Common myeloid progenitor, CD34-positive (primary cell): ENCODE data around the gene MCM10. TPM values are rescaled to one million over a fixed set of nuclear protein-coding genes. Genes with fewer than 3 reads are reported as not detected.

Source experiments
- CTCF ChIA-PET: fragments of 350-600 bp; sonication (Branson Sonifier 250); formaldehyde crosslinking; loops from one replicate; lab custom pipeline; 2021; ENCODE audit warnings: antibody characterized with exemption; lab: Charles Lee
- POLR2A ChIA-PET: fragments of 350-600 bp; sonication (Branson Sonifier 250); formaldehyde crosslinking; loops from one replicate; lab custom pipeline; 2021; ENCODE audit warnings: antibody characterized with exemption; lab: Charles Lee
- DNase-seq, 3 donors: peaks; one replicate each; pipeline versions ENCODE4 v3.0.0 to v3.0.0-alpha.2; 2013
- H3K27ac ChIP-seq, 2 experiments: 1 replicate in 1 of 2; 2 replicates in 1 of 2; pipeline ENCODE4 v1.7.0; 2013; ENCODE audit warnings: inconsistent platforms in 2 of 2, low read length in 2 of 2, mild to moderate bottlenecking in 2 of 2, low read depth in 1 of 2, moderate library complexity in 1 of 2; ENCODE audit not compliant: severe bottlenecking in 2 of 2, insufficient read depth in 1 of 2, poor library complexity in 1 of 2
- H3K27me3 ChIP-seq, 5 experiments: replicated peaks in 2 of 5; 1 replicate in 3 of 5; 2 replicates in 2 of 5; pipeline versions ENCODE4 v1.6.1 to v1.7.0; 2013; ENCODE audit warnings: low read length in 4 of 5, mild to moderate bottlenecking in 2 of 5, moderate library complexity in 2 of 5, inconsistent platforms in 1 of 5; ENCODE audit not compliant: insufficient read depth in 5 of 5, control insufficient read depth in 4 of 5
- H3K36me3 ChIP-seq, 4 experiments: 1 replicate in 2 of 4; 2 replicates in 2 of 4; pipeline versions ENCODE4 v1.6.1 to v1.7.0; 2013; ENCODE audit warnings: low read length in 3 of 4, control low read depth in 1 of 4, mild to moderate bottlenecking in 1 of 4; ENCODE audit not compliant: control insufficient read depth in 4 of 4, insufficient read depth in 4 of 4
- H3K4me1 ChIP-seq, 4 experiments: 1 replicate in 3 of 4; 2 replicates in 1 of 4; pipeline versions ENCODE4 v1.6.1 to v1.7.1; 2013; ENCODE audit warnings: low read length in 3 of 4, mild to moderate bottlenecking in 3 of 4, control low read depth in 1 of 4, inconsistent platforms in 1 of 4, moderate library complexity in 1 of 4; ENCODE audit not compliant: control insufficient read depth in 4 of 4, insufficient read depth in 4 of 4; ENCODE audit errors: control extremely low read depth in 1 of 4
- H3K4me3 ChIP-seq, 7 experiments: 1 replicate in 4 of 7; 2 replicates in 3 of 7; pipeline versions ENCODE4 v1.5.1 to v1.7.0; 2013; ENCODE audit warnings: mild to moderate bottlenecking in 7 of 7, low read length in 6 of 7, moderate library complexity in 6 of 7, inconsistent platforms in 2 of 7, low read depth in 2 of 7, control low read depth in 1 of 7; ENCODE audit not compliant: insufficient read depth in 4 of 7, control insufficient read depth in 1 of 7; ENCODE audit errors: extremely low read depth in 1 of 7
- H3K9me3 ChIP-seq, 5 experiments: 1 replicate in 4 of 5; 2 replicates in 1 of 5; pipeline versions ENCODE4 v1.6.1 to v1.7.1; 2013; ENCODE audit warnings: low read length in 4 of 5, mild to moderate bottlenecking in 2 of 5, inconsistent platforms in 1 of 5, low read depth in 1 of 5, moderate library complexity in 1 of 5; ENCODE audit not compliant: control insufficient read depth in 4 of 5, insufficient read depth in 2 of 5; ENCODE audit errors: control extremely low read depth in 1 of 5
- WGBS: methylation state at CpG from one replicate; pipeline ENCODE4 v1.1.5; 2013; ENCODE audit not compliant: insufficient coverage; 5-methylcytosine and 5-hydroxymethylcytosine counted together
- polyA plus RNA-seq: library from polyadenylated mRNA; unstranded; fragments of 120-200 nt; gene quantifications from one replicate; pipeline ENCODE4 v1.2.1, GENCODE V29; 2013

The MCM10 gene
- 3.5 TPM for polyA plus RNA-seq

DNA sequence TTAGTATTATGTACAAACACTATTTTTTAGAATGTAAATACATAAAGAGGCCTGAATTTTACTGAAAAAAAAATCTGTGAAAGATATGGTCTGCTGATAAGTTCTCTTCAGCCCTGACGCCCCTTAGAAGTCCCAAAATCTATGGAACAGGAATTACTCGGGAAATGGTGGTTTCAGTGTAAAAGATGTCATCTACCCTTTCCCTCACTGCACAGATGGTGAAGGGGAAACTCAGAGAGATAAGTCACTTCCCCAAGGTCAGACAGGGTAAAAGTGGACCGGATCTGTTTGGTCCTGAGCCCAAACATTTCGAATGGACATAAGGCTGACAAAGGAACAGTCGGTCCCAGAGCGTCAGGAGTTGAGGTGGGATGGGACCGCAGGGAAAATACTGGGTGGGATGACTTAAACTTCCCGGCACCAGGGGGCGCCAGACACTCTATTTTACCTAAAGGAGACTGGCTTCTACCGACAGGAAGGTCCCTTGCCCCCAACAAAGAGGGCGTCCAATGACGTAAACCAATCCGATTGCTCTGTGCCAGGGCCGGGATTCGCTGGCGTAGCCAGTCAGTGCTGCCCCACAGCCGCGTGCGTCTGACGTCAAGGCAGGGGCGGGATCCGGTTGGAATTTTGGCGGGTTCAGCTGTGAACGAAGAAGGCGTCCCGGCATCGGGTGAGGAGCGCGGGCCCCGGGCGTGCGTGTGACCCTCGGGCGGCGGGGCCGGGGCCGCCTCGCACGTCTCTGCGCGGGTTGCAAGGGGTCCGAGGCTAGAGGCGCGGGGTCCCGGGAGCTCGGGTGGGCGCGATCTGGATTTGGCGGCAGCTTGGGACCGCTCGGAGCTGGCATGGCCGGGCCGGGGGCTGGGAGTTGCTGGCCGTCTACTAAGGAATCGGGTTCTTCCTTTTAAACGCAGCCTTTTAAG, at the start of gene MCM10:
MCM10 (plus strand) TSS at position 625 of the 923 bp plus-strand sequence. CDS start 2,645 bp downstream, outside the sequence.
- H3K27ac ChIP-seq = peak within 1 kb of the TSS in 1 of 2 experiments; percentile 46
- CTCF ChIA-PET = interaction anchor here (0.8 to 2.2 kb wide), 10 partner anchors 10 to 211 kb away, joined by 3 to 9 read pairs (median 4); partner anchors contain the start of gene OPTN
- H3K27me3 ChIP-seq = no peaks in the 10 kb centered on the region
- 0% methylated on average over 52 of the region's 56 CpGs for WGBS
- peaks cover 0 to 9% (median 0%) of the 10 kb centered on the region in 4 experiments for H3K36me3 ChIP-seq
- peaks cover 7 to 22% (median 13%) of the 10 kb centered on the region in 4 experiments for H3K4me1 ChIP-seq
- POLR2A ChIA-PET = interaction anchor here (1.2 kb wide), 1 partner anchor 141 kb away, joined by 3 read pairs; no protein-coding TSS in a partner anchor
- no peaks in the 10 kb centered on the region for H3K9me3 ChIP-seq
- H3K4me3 ChIP-seq = peak within 1 kb of the TSS; percentile 51 to 88 (median 77)
- peak; percentile 99 for DNase-seq

DNA sequence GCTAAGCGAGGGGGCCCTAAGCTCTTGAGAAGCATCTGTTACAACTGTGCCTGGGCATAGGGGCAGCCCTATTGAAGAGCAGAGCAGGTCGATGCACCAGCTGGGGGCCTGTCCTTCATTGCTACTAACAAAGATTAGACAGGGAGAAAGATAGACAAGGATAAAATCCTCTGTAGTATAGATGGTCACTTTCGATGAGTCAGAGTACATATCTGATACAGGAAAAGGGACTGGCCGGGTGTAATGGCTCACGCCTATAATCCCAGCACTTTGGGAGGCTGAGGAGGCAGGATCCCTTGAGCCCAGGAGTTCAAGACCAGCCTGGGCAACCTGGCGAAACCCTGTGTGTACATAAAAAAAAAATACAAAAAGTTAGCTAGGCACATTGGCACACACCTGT, 47.8 kb upstream of the MCM10 start:
- peaks cover 3 to 19% (median 16%) of the 10 kb centered on the region in 4 experiments for H3K4me1 ChIP-seq
- ChIA-PET POLR2A (no interaction called here), CTCF (interaction anchor here (0.6 to 2.4 kb wide), 2 partner anchors 14 to 1037 kb away, joined by 4 to 6 read pairs; partner anchors contain the start of gene OPTN)
- H3K27me3 ChIP-seq = no peaks in the 10 kb centered on the region
- H3K36me3 ChIP-seq = peaks cover 2 to 53% (median 14%) of the 10 kb centered on the region in 4 experiments
- no peak overlapping the region for H3K27ac ChIP-seq
- no peak for DNase-seq
- H3K4me3 ChIP-seq = no peak overlapping the region
- WGBS = 98% methylated on average over 5 of the region's 6 CpGs
- no peaks in the 10 kb centered on the region for H3K9me3 ChIP-seq

DNA sequence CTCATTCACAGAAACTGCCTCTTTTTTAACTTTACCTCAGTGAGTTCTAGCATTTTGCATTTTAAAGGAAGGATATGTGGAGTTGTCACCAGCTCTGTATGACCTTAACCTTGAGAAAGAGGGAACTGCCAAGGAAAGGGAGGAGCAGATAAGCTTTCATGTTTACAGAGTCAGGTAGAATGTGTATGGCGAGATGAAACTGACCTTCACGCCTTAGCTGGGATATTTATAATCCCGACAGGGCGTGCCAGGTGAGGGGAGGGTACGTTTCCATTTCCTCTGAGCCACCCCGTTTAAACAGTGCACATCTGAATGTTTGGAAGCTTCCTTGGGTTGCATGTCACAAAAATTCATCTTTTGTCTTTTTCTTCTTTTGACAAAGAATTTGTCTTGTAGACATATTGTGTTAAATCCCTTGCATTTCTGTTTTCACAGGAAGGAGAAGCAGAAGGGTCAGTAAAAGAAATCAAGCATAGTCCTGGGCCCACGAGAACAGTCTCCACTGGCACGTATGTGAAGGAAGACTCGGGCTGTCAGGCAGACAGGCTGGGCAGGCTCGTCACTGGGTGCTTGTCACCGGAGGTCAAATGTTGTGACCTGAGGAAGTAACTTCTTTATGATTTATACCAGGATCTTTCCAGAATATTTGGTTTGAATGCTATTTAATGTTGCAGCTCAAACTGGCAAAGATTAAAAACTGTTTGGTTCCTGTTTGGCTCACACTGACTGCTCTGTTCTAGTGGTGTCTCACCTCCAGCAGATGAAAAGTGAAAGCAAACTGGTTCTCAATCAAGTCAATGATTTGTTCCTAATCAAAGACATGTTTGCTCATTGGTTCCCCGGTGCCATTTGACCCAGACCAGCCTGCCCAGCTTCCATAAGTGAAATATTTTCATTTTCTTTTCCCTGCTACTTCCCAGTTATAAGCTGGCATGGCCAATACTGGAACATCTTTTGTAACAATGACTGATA, 45.2 kb upstream of the MCM10 start:
- Histone ChIP-seq H3K4me3 (no peak overlapping the region), H3K4me1 (peaks cover 3 to 25% (median 16%) of the 10 kb centered on the region in 4 experiments), H3K9me3 (no peaks in the 10 kb centered on the region), H3K27ac (no peak overlapping the region), H3K36me3 (peaks cover 4 to 50% (median 18%) of the 10 kb centered on the region in 4 experiments), H3K27me3 (no peaks in the 10 kb centered on the region)
- 94% methylated on average over 10 of the region's 12 CpGs for WGBS
- CTCF ChIA-PET = no interaction called here
- POLR2A ChIA-PET = interaction anchor here (0.6 kb wide), 1 partner anchor 12 kb away, joined by 3 read pairs; no protein-coding TSS in a partner anchor
- peak in 1 of 3 donors; percentile 13 for DNase-seq

DNA sequence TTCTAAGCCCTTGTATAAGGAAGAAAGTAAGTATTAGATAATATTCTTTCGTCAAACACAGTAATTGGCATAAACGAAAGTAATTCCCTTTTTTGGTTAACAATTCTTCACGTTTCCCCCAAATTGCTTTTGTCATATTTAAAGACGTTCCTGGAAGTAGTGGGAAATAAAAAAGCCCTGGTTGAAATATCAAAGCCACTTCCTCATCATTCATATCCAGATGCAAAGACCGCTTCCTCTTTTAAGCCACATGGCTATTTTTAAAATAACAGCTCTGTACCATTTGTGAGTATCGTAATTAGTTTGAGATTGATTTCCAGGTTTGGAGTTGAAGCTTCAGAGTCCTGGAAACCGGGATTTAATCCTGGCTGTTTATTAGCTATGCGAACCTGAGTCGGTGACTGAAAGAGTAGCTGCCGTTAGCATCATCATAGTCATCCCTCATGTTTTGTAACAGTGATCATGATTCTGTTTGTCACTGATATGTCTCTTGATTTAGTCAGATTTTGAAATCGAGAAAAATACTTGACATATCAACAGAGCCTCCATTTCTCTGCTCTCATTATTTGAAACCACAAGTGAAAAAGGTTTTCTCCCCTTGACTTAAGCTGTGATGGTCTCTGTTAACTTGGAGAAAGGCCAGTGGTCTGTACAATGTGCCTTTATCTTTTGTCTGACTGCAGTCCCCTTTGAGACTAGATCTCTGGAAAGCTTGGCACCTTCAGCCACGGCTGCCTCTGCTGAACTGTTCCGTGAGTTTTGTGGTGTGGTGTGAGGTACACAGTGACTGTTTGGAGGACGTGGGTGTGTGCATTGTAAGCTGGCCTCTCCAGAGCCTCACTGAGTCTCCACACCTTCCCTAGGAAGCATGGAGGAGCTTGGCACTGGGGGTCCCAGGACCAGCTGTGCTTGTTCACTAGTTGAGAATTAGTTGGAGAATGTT, 43.2 kb upstream of the MCM10 start:
- Histone ChIP-seq H3K36me3 (peaks cover 4 to 52% (median 20%) of the 10 kb centered on the region in 4 experiments), H3K4me3 (peak overlapping the region in 3 of 7 experiments; percentile 1 to 57 (median 48)), H3K27me3 (no peaks in the 10 kb centered on the region), H3K4me1 (peaks cover 3 to 25% (median 16%) of the 10 kb centered on the region in 4 experiments), H3K27ac (no peak overlapping the region), H3K9me3 (no peaks in the 10 kb centered on the region)
- DNase-seq = peak; percentile 50 to 93 (median 92)
- 29% methylated on average over 4 of the region's 14 CpGs for WGBS
- POLR2A ChIA-PET = no interaction called here
- CTCF ChIA-PET = interaction anchor here (0.9 to 1.5 kb wide), 4 partner anchors 14 to 30 kb away, joined by 3 to 7 read pairs (median 4); no protein-coding TSS in a partner anchor

DNA sequence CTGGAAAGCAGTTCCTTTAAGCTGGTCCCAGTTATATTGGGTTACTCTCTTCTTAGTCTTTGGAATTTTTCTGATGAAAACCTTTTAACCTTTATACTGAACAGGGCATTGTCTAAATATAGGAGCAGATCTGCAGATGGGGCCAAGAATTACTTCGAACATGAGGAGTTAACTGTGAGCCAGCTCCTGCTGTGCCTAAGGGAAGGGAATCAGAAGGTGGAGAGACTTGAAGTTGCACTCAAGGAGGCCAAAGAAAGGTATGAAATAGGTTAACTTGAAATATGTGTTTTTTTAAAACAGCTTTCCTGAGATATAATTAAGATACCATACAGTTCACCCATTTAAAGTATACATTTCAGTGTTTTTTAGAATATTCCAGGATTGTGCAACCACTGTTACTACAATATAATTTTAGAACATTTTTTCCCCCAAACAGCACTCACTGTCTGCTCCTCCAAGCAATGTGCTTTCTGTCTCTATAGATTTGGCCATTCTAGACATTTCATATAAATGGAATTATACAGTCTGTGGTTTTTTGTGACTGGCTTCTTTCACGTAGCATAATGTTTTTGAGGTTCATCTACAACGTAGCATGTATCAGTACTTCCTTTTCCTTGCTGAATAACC, 42.5 kb upstream of the MCM10 start:
- H3K27me3 ChIP-seq = no peaks in the 10 kb centered on the region
- POLR2A ChIA-PET = no interaction called here

More for the DNA sequence above, 42.5 kb upstream of the MCM10 start:
- DNase-seq = no peak
- CTCF ChIA-PET = interaction anchor here (0.9 to 1.5 kb wide), 4 partner anchors 13 to 29 kb away, joined by 3 to 7 read pairs (median 4); no protein-coding TSS in a partner anchor
- Histone ChIP-seq H3K4me1 (peaks cover 3 to 25% (median 16%) of the 10 kb centered on the region in 4 experiments), H3K36me3 (peaks cover 4 to 52% (median 22%) of the 10 kb centered on the region in 4 experiments), H3K9me3 (no peaks in the 10 kb centered on the region), H3K4me3 (no peak overlapping the region), H3K27ac (no peak overlapping the region)
- 100% methylated on average over 1 of the region's 3 CpGs for WGBS
